Measurements from ENCODE around the gene DOC2A.

DNA sequence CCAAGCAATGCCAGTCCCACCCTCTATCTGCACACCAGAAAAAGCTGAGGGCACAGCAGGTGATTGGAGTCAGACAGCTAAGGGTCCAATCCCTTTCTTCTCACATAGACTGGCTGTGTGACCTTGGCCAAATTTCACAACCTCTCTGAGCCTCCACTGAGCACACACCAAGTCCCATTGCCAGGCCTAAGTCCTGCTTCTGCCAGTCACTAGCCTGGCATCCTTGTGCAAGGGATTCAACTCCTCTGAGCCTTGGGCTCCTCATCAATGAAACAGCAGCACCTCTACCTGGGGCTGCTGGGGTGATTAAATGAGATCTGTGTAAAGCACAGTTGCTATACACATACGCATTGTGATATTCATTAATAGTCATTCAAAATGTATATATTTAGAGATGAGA, 35.8 kb upstream of the DOC2A start:
- TF ChIP-seq, protein P1, sequence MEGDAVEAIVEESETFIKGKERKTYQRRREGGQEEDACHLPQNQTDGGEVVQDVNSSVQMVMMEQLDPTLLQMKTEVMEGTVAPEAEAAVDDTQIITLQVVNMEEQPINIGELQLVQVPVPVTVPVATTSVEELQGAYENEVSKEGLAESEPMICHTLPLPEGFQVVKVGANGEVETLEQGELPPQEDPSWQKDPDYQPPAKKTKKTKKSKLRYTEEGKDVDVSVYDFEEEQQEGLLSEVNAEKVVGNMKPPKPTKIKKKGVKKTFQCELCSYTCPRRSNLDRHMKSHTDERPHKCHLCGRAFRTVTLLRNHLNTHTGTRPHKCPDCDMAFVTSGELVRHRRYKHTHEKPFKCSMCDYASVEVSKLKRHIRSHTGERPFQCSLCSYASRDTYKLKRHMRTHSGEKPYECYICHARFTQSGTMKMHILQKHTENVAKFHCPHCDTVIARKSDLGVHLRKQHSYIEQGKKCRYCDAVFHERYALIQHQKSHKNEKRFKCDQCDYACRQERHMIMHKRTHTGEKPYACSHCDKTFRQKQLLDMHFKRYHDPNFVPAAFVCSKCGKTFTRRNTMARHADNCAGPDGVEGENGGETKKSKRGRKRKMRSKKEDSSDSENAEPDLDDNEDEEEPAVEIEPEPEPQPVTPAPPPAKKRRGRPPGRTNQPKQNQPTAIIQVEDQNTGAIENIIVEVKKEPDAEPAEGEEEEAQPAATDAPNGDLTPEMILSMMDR (IDR thresholded peaks at IDR 0.05; ENCODE audit: poor library complexity, severe bottlenecking): no peak
- TF ChIP-seq EP300 (conservative IDR thresholded peaks at IDR 0.05; ENCODE audit: poor library complexity, severe bottlenecking) (no peak), EZH2 (IDR thresholded peaks at IDR 0.05; ENCODE audit: borderline replicate concordance, insufficient read depth, low read length, poor library complexity, severe bottlenecking) (no peak), SMC3 (conservative IDR thresholded peaks at IDR 0.05; ENCODE audit: poor library complexity) (no peak), TAF1 (IDR thresholded peaks at IDR 0.05; ENCODE audit: low read depth) (no peak), RAD21 (conservative IDR thresholded peaks at IDR 0.05) (no peak), POLR2AphosphoS5 (IDR thresholded peaks at IDR 0.05) (no peak)

Measured in neural cell (in vitro differentiated cells).